ENCODE results near the gene NUB1.

The NUB1 gene

GRCh38 chr7:151347200-151347599 is 5.6 kb downstream of the NUB1 start:
- DNase-seq: no peak

GRCh38 chr7:151348970-151349369 is 7.4 kb downstream of the NUB1 start:
- no peak for DNase-seq

- no peak for DNase-seq
These were observed 7.9 kb downstream of the NUB1 start for GRCh38 chr7:151349507-151349853.

- DNase-seq: no peak
These were observed 9.4 kb downstream of the NUB1 start for GRCh38 chr7:151351027-151351426.

- no peak for DNase-seq
These were observed 10.4 kb downstream of the NUB1 start for GRCh38 chr7:151351967-151352366.

- DNase-seq: no peak
These were observed 10.9 kb downstream of the NUB1 start for GRCh38 chr7:151352512-151352911.

- DNase-seq: no peak
These were observed 19.8 kb downstream of the NUB1 start for GRCh38 chr7:151361193-151361959.

- no peak for DNase-seq
These were observed 21.6 kb downstream of the NUB1 start for GRCh38 chr7:151363182-151363581.

- DNase-seq: peak; percentile 48
These were observed 24.7 kb downstream of the NUB1 start for GRCh38 chr7:151366166-151366879.

GRCh38 chr7:151366880-151367222 is 25.2 kb downstream of the NUB1 start:
- peak; percentile 88 for DNase-seq

- DNase-seq: peak; percentile 57
These were observed 25.7 kb downstream of the NUB1 start for GRCh38 chr7:151367284-151367683.

- DNase-seq: peak; percentile 70
These were observed 26.5 kb downstream of the NUB1 start for GRCh38 chr7:151368136-151368571.

- DNase-seq: no peak
These were observed 29.7 kb downstream of the NUB1 start for GRCh38 chr7:151371266-151371665.

GRCh38 chr7:151372612-151373265 is 31.1 kb downstream of the NUB1 start:
- DNase-seq: no peak

- DNase-seq: no peak
These were observed 32.0 kb downstream of the NUB1 start for GRCh38 chr7:151373599-151373998.

GRCh38 chr7:151374139-151374538 is 32.5 kb downstream of the NUB1 start:
- no peak for DNase-seq

GRCh38 chr7:151374726-151375125 is 33.1 kb downstream of the NUB1 start:
- DNase-seq: no peak

- DNase-seq: no peak
These were observed 34.1 kb downstream of the NUB1 start for GRCh38 chr7:151375530-151376217.

- DNase-seq: no peak
These were observed 34.7 kb downstream of the NUB1 start for GRCh38 chr7:151376218-151376902.

- DNase-seq: no peak
These were observed 35.8 kb downstream of the NUB1 start for GRCh38 chr7:151377406-151377805.

- no peak for DNase-seq
These were observed 36.4 kb downstream of the NUB1 start for GRCh38 chr7:151378011-151378410.

- no peak for DNase-seq
These were observed 37.0 kb downstream of the NUB1 start for GRCh38 chr7:151378496-151379192.
